SK-N-SH (cell line): ENCODE results near the gene SLC16A12. TPM values are rescaled to one million over a fixed set of nuclear protein-coding genes. Genes with fewer than 3 reads are reported as not detected.
"Not testable (repeated sequence)": the region's sequence is repeated elsewhere in the genome, so short reads cannot be mapped to it uniquely, and the experiment has no call there.

ENCODE experiments used
- CTCF ChIA-PET: fragments of 300-600, 350-600 bp; formaldehyde crosslinking; extraction: SDS; loops from one replicate; lab custom pipeline; 2021; lab: Yijun Ruan, JAX
- POLR2A ChIA-PET: fragments of 350-600 bp; sonication (Branson Sonifier 250); formaldehyde crosslinking; extraction: SDS; loops from one replicate; lab custom pipeline; 2020; ENCODE audit warnings: antibody characterized with exemption, inconsistent platforms; lab: Yijun Ruan, JAX
- DNase-seq: peaks from one replicate; pipeline ENCODE4 v3.0.0; 2012
- H2AFZ ChIP-seq: fragments of 200-600 bp; sonication (generic); 2 replicates; pipeline ENCODE4 v1.8.1; 2016; ENCODE audit warnings: antibody characterized with exemption, mild to moderate bottlenecking, low read depth
- H3F3A ChIP-seq: fragments of 200-600 bp; sonication (generic); replicated peaks from 2 replicates; pipeline ENCODE3; 2016; ENCODE audit warnings: antibody characterized with exemption, mild to moderate bottlenecking; ENCODE audit not compliant: insufficient read depth
- H3K27ac ChIP-seq, 2 experiments: fragments of 200-500 bp in 1 of 2; fragments of 200-600 bp in 1 of 2; sonication (Bioruptor generic) in 1 of 2; sonication (generic), shearing (Covaris generic) in 1 of 2; 2 replicates each; pipeline versions ENCODE4 v1.5.1 to v1.6.1; 2014 to 2016; ENCODE audit warnings: low read depth in 2 of 2, inconsistent platforms in 1 of 2, low read length in 1 of 2, mild to moderate bottlenecking in 1 of 2, mixed read lengths in 1 of 2
- H3K27me3 ChIP-seq: fragments of 200-600 bp; sonication (generic), shearing (Covaris generic); 2 replicates; pipeline ENCODE4 v1.6.1; 2016; ENCODE audit warnings: mixed run types; ENCODE audit not compliant: insufficient read depth
- H3K36me3 ChIP-seq, 2 experiments: fragments of 200-500 bp in 1 of 2; fragments of 200-600 bp in 1 of 2; sonication (Bioruptor generic) in 1 of 2; sonication (generic) in 1 of 2; replicated peaks in 1 of 2; 2 replicates each; pipeline versions ENCODE3 to v1.5.1; 2014 to 2016; ENCODE audit warnings: low read length in 1 of 2, mild to moderate bottlenecking in 1 of 2; ENCODE audit not compliant: insufficient read depth in 2 of 2, control insufficient read depth in 1 of 2
- H3K4me1 ChIP-seq, 2 experiments: fragments of 200-500 bp in 1 of 2; fragments of 200-600 bp in 1 of 2; sonication (Bioruptor generic) in 1 of 2; sonication (generic), shearing (Covaris generic) in 1 of 2; 2 replicates each; pipeline versions ENCODE4 v1.5.1 to v1.6.1; 2014 to 2016; ENCODE audit warnings: low read depth in 1 of 2, low read length in 1 of 2, mixed run types in 1 of 2; ENCODE audit not compliant: insufficient read depth in 2 of 2, control insufficient read depth in 1 of 2
- H3K4me2 ChIP-seq: fragments of 200-600 bp; sonication (generic), shearing (Covaris generic); 2 replicates; pipeline ENCODE4 v1.6.1; 2017; ENCODE audit warnings: mixed run types
- H3K4me3 ChIP-seq, 2 experiments: fragments of 200-500 bp in 1 of 2; fragments of 200-600 bp in 1 of 2; sonication (Bioruptor generic) in 1 of 2; sonication (generic), shearing (Covaris generic) in 1 of 2; 2 replicates each; pipeline versions ENCODE4 v1.5.1 to v1.8.1; 2014 to 2016; ENCODE audit warnings: low read depth in 2 of 2, inconsistent platforms in 1 of 2, low read length in 1 of 2, mild to moderate bottlenecking in 1 of 2, mixed read lengths in 1 of 2, moderate library complexity in 1 of 2
- H3K79me2 ChIP-seq: fragments of 200-600 bp; sonication (generic); 2 replicates; pipeline ENCODE4 v1.8.1; 2017; ENCODE audit warnings: mild to moderate bottlenecking; ENCODE audit not compliant: insufficient read depth
- H3K9ac ChIP-seq: fragments of 200-600 bp; sonication (generic); 2 replicates; pipeline ENCODE4 v1.6.1; 2017; ENCODE audit warnings: mixed run types
- H3K9me2 ChIP-seq: fragments of 200-600 bp; sonication (generic); 2 replicates; pipeline ENCODE4 v1.6.1; 2017; ENCODE audit warnings: mixed run types
- H3K9me3 ChIP-seq: fragments of 200-600 bp; sonication (generic); 2 replicates; pipeline ENCODE4 v1.6.1; 2017; ENCODE audit warnings: mixed run types, mild to moderate bottlenecking, moderate library complexity
- H4K20me1 ChIP-seq: fragments of 200-600 bp; sonication (generic); 2 replicates; pipeline ENCODE4 v1.6.1; 2017; ENCODE audit warnings: mild to moderate bottlenecking, mixed run types; ENCODE audit not compliant: insufficient read depth
- GABPA ChIP-seq: IDR thresholded peaks from 2 replicates; pipeline ENCODE4 v1.4.0; 2012; ENCODE audit warnings: low read depth, mild to moderate bottlenecking
- GATA2 ChIP-seq: sonication (generic); formaldehyde crosslinking; IDR thresholded peaks from 2 replicates; pipeline ENCODE4 v1.5.0; 2020; ENCODE audit warnings: mild to moderate bottlenecking, missing genetic modification reagents
- JUND ChIP-seq: IDR thresholded peaks from 2 replicates; pipeline ENCODE4 v1.4.0; 2012
- MXI1 ChIP-seq: IDR thresholded peaks from 2 replicates; pipeline ENCODE4 v1.6.1; 2012; ENCODE audit warnings: mild to moderate bottlenecking, low read depth, low read length, improper control_type of control experiment
- NFIC ChIP-seq: IDR thresholded peaks from 2 replicates; pipeline ENCODE4 v1.4.0; 2012; ENCODE audit warnings: borderline replicate concordance
- REST ChIP-seq: IDR thresholded peaks from 2 replicates; pipeline ENCODE4 v1.6.1; 2012; ENCODE audit warnings: mild to moderate bottlenecking, low read depth, low read length, moderate library complexity
- WGBS: methylation state at CpG from one replicate; pipeline ENCODE4 v1.1.6; 2017; ENCODE audit warnings: low lambda C conversion rate; 5-methylcytosine and 5-hydroxymethylcytosine counted together
- polyA plus RNA-seq, 3 experiments: library from polyadenylated mRNA; depleted of rRNA; stranded (reverse); fragments of >200 nt; gene quantifications; 2 replicates each; pipeline ENCODE4 v1.2.3, GENCODE V29; 2012
- TF ChIP-seq, protein P1 (sequence below): fragments of 150-350 bp; IDR thresholded peaks from 2 replicates; pipeline ENCODE4 v1.6.1; 2016; ENCODE audit warnings: mild to moderate bottlenecking, low read depth, low read length

SLC16A12 gene
- polyA plus RNA-seq, 1 of the 3 experiments (the other 2 are of a cell fraction) = 0.13 TPM

- no peak overlapping the region for H3K4me3 ChIP-seq
- H3K9ac ChIP-seq = no peak overlapping the region
- ChIA-PET POLR2A (no interaction called here), CTCF (interaction anchor here (0.6 to 1.0 kb wide), 2 partner anchors 15 to 24 kb away, joined by 3 read pairs; no protein-coding TSS in a partner anchor)
- no peak overlapping the region for H3K4me2 ChIP-seq
- no peaks in the 10 kb centered on the region for H3K9me2 ChIP-seq
- peaks cover 16% of the 10 kb centered on the region; the same call in 1 of the 2 replicates for H3K27me3 ChIP-seq
- H3K4me1 ChIP-seq = peaks cover 0 to 4% of the 10 kb centered on the region in 2 experiments; a peak in 1 of 4 replicates
- H3F3A ChIP-seq = peaks cover 4% of the 10 kb centered on the region
- no peaks in the 10 kb centered on the region for H3K9me3 ChIP-seq
- no peaks in the 10 kb centered on the region for H3K36me3 ChIP-seq
- H3K27ac ChIP-seq = no peak overlapping the region
- no peak for DNase-seq
- no peak overlapping the region for H2AFZ ChIP-seq
- WGBS = 80% methylated on average over 3 of the region's 3 CpGs
- H3K79me2 ChIP-seq = no peaks in the 10 kb centered on the region
- TF ChIP-seq, protein P1, sequence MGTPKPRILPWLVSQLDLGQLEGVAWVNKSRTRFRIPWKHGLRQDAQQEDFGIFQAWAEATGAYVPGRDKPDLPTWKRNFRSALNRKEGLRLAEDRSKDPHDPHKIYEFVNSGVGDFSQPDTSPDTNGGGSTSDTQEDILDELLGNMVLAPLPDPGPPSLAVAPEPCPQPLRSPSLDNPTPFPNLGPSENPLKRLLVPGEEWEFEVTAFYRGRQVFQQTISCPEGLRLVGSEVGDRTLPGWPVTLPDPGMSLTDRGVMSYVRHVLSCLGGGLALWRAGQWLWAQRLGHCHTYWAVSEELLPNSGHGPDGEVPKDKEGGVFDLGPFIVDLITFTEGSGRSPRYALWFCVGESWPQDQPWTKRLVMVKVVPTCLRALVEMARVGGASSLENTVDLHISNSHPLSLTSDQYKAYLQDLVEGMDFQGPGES = no peak
- no peak for TF ChIP-seq MXI1
- TF ChIP-seq GABPA = no peak
- no peak for TF ChIP-seq JUND
- H4K20me1 ChIP-seq = no peaks in the 10 kb centered on the region
These were observed 2.9 kb downstream of the SLC16A12 start for GRCh38 chr10:89532476-89532875.

DNA sequence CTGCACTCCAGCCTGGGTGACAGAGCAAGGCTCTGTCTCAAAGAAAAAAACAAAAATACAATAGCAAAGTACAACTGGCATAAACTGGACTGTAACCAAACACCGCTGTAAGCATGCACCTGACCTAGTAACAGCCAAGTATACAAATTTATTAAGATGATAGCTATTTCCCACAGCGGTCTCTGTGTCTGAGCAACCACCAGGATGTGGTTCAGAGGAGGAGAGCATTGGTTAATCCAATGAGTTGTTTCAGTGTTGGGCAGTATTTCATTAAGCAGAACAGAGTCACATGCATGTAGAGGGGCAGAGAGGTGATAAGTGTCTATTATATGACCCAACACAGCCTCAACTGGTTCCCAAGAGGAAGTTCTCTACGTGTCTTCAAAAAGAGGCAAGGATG lies 4.0 kb downstream of the SLC16A12 start:
- TF ChIP-seq NFIC = no peak
- Histone ChIP-seq H3K4me3 (no peak overlapping the region), H3K4me1 (peaks cover 0 to 7% of the 10 kb centered on the region in 2 experiments; a peak in 1 of 4 replicates), H2AFZ (no peak overlapping the region), H3K27me3 (peaks cover 16% of the 10 kb centered on the region; the same call in 1 of the 2 replicates), H3K36me3 (no peaks in the 10 kb centered on the region), H4K20me1 (no peaks in the 10 kb centered on the region), H3K9ac (no peak overlapping the region), H3F3A (no peaks in the 10 kb centered on the region), H3K9me3 (no peaks in the 10 kb centered on the region), H3K27ac (no peak overlapping the region), H3K79me2 (no peaks in the 10 kb centered on the region), H3K9me2 (no peaks in the 10 kb centered on the region), H3K4me2 (no peak overlapping the region)
- ChIA-PET POLR2A (no interaction called here), CTCF (interaction anchor here (1.0 kb wide), 1 partner anchor 25 kb away, joined by 3 read pairs; no protein-coding TSS in a partner anchor)
- 68% methylated on average over 3 of the region's 3 CpGs for WGBS
- no peak for DNase-seq

GRCh38 chr10:89529711-89530110 lies 5.7 kb downstream of the SLC16A12 start:
- H3K9me3 ChIP-seq, DNase-seq, H3K4me2 ChIP-seq, H3K9ac ChIP-seq, H3K79me2 ChIP-seq, CTCF ChIA-PET, H3K36me3 ChIP-seq, H3K4me1 ChIP-seq, H3F3A ChIP-seq, H3K4me3 ChIP-seq, H2AFZ ChIP-seq, POLR2A ChIA-PET, H4K20me1 ChIP-seq, H3K27ac ChIP-seq, H3K27me3 ChIP-seq, H3K9me2 ChIP-seq: not testable (repeated sequence)
- WGBS = 86% methylated on average over 6 of the region's 6 CpGs

DNA sequence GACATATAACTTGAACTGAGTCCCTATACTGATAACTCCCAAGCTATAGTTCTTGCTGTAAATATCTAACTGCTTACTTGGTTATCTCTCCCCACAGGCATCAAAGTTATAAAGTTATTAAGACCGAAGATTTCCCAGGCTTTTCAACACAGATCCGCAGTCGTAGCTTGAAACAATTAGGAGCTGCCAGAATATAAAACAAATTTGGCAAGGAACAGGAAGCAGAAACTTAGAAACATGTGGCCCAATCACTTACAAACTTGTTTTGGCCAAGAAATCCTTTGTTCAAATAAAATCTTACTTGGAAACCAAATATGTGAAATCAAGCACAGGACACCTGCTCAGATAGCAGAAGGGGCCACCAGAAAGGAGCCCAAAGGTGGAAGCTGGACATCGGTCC lies 9.0 kb downstream of the SLC16A12 start:
- H3K9me2 ChIP-seq = no peaks in the 10 kb centered on the region
- ChIA-PET POLR2A (no interaction called here), CTCF (no interaction called here)
- H2AFZ ChIP-seq = no peak overlapping the region
- no peak overlapping the region for H3K27ac ChIP-seq
- TF ChIP-seq MXI1 = no peak
- no peak for TF ChIP-seq GATA2 (CRISPR knock-in tag)
- TF ChIP-seq REST = no peak
- no peak overlapping the region for H3K4me3 ChIP-seq
- H3K4me1 ChIP-seq = peaks cover 0 to 7% of the 10 kb centered on the region in 2 experiments; a peak in 1 of 4 replicates
- no peaks in the 10 kb centered on the region for H3K9me3 ChIP-seq
- DNase-seq = no peak
- no peaks in the 10 kb centered on the region for H3K36me3 ChIP-seq
- no peaks in the 10 kb centered on the region for H3K79me2 ChIP-seq
- H3K27me3 ChIP-seq = no peaks in the 10 kb centered on the region
- WGBS = 80% methylated on average over 4 of the region's 4 CpGs
- H3F3A ChIP-seq = no peaks in the 10 kb centered on the region
- no peaks in the 10 kb centered on the region for H4K20me1 ChIP-seq
- H3K4me2 ChIP-seq = no peak overlapping the region
- no peak overlapping the region for H3K9ac ChIP-seq
